GM19023 (cell line): Measurements from ENCODE around the gene CXCL12.

Source experiments
- ATAC-seq: cut with Tn5 transposase; IDR thresholded peaks from one replicate; pipeline ENCODE4 v1.9.1; 2021; ENCODE audit warnings: mild to moderate bottlenecking, moderate library complexity; ENCODE audit not compliant: unreplicated experiment

The CXCL12 gene

GRCh38 chr10:44366941-44367630 is 17.8 kb downstream of the CXCL12 start:
- no peak for ATAC-seq

GRCh38 chr10:44364566-44364965 is 20.3 kb downstream of the CXCL12 start:
- ATAC-seq: no peak

- no peak for ATAC-seq
Observed at GRCh38 chr10:44363716-44364115, 21.2 kb downstream of the CXCL12 start.

- ATAC-seq: no peak
Observed at GRCh38 chr10:44362866-44363711, 21.8 kb downstream of the CXCL12 start.

GRCh38 chr10:44361109-44361508 is 23.8 kb downstream of the CXCL12 start:
- no peak for ATAC-seq

- ATAC-seq: no peak
Observed at GRCh38 chr10:44358080-44358771, 26.7 kb downstream of the CXCL12 start.

GRCh38 chr10:44357023-44357540 is 27.8 kb downstream of the CXCL12 start:
- ATAC-seq: no peak

- ATAC-seq: no peak
Observed at GRCh38 chr10:44356139-44357022, 28.5 kb downstream of the CXCL12 start.

GRCh38 chr10:44355630-44356029 is 29.3 kb downstream of the CXCL12 start:
- no peak for ATAC-seq

GRCh38 chr10:44354771-44355170 is 30.1 kb downstream of the CXCL12 start:
- no peak for ATAC-seq

- no peak for ATAC-seq
Observed at GRCh38 chr10:44353721-44354120, 31.2 kb downstream of the CXCL12 start.

GRCh38 chr10:44353128-44353390 is 31.8 kb downstream of the CXCL12 start:
- ATAC-seq: no peak

- no peak for ATAC-seq
Observed at GRCh38 chr10:44352316-44353127, 32.4 kb downstream of the CXCL12 start.

GRCh38 chr10:44348496-44348895 is 36.4 kb downstream of the CXCL12 start:
- ATAC-seq: no peak

- ATAC-seq: no peak
Observed at GRCh38 chr10:44347609-44348400, 37.1 kb downstream of the CXCL12 start.

GRCh38 chr10:44344727-44345126 is 40.2 kb downstream of the CXCL12 start:
- ATAC-seq: no peak

GRCh38 chr10:44343843-44344242 is 41.1 kb downstream of the CXCL12 start:
- no peak for ATAC-seq

- no peak for ATAC-seq
Observed at GRCh38 chr10:44341886-44342285, 43.0 kb downstream of the CXCL12 start.

- ATAC-seq: no peak
Observed at GRCh38 chr10:44340557-44340956, 44.3 kb downstream of the CXCL12 start.
